GM21528 (cell line): ENCODE measurements around the gene CLEC16A.
A peak's percentile ranks its signal among the peaks of the same experiment; 100 is the strongest.

Source experiments
- ATAC-seq: cut with Tn5 transposase; IDR thresholded peaks from one replicate; pipeline ENCODE4 v1.9.1; 2021; ENCODE audit warnings: mild to moderate bottlenecking, moderate library complexity; ENCODE audit not compliant: unreplicated experiment, low FRiP score

CLEC16A gene

DNA sequence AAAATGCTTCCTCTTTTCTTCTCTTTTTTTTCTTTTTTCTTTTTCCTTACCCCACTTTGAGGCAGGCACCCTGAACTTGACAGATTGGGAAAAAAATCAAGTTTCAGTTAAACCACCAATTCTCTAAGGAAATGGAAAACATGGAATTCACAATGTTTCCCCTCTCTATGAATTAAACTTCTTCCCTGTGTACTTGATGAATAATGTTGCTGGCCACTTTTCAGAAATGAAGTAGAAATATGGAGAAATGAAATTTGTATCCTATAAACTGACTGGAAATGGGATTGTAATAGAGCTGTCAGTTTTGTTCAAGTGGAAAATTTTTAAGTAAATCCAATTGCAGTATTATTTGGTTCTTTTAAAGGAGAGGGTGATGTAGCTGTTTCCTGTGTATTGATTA lies 129.8 kb downstream of the CLEC16A start:
- ATAC-seq = no peak

DNA sequence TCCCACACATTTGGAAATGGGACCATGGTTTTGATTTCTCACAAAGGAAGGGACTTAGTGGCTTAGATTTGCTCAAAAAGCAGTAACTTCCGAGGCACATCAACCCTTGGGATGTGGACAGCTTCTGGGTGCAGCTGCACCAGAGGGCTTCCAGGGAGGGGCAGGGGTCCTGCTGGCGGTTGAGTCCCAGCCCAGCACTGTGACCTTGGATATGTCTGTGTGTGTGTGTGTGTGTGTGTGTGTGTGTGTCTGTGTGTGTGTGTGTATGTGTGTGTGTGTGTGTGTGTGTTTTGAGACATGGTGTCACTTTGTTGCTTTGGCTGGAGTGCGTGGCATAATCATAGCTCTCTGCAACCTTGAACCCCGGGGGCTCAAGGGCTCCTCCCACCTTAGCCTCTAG lies 130.8 kb downstream of the CLEC16A start:
- no peak for ATAC-seq

DNA sequence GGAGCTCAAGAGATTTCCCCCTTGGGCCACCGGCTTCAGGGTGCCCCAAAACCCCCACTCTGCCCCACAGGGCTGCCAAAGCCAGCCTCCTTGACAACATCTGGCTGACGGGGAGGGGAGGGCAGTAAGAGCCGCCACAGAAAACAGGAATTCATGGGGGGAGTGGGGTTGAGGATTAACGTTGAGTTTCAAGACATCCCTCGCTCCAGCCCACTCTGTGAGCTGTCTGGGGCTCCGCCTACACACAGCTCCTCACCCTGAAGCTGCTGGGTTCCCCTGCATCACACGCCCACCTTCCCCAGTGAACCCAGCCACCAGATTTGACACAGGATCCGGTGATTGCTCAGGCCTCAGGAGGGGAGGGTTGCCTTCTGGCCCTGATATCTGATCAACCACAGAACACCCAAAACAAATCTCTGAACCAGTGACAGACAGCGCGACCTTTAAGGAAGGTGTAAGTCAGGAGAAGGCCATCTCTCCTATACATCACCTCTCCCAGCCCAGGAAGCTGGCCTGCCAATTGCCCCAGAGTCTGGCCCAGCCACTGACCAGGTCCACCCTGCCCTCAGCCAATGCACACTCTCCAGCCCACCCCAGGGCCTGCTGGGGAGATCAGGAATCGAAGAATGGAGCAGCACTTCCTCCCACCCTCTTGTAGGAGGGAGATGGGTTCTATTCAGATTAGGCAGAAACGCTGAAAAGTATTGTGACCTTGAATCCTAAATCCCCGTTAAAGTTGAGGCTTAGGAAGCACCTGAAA lies 132.1 kb downstream of the CLEC16A start:
- peak; percentile 61 for ATAC-seq

DNA sequence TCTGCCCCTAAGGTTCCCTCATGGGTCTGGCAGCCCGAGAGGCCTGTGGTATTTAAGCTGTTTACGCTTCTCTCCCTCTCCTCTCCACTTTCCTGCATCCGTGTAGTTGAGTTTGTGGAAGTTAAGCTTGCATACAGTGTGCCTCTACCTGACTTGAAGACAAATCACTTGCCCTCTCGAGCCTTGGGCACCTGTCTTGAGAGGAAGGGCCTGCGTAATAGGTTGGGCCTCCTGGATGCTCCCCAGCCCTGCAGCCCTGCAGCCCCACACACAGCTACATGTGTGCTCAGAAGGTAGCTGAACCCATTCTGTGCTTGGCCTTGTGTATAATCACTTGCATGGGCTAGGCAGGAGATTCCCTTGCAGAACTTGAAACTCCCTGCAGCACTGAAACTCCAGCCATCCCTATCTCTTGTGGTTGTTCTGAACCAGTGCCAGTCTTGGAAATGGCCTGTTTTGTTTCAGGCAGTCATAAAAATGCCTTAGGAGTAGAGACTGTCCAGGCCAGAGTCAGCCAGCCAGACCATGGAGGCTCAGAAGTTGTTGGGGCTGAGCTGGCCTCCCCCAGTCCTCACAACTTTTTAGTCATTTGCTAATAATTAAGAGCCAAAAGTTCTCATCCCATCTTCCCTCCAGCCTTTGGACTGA lies 134.6 kb downstream of the CLEC16A start:
- no peak for ATAC-seq

DNA sequence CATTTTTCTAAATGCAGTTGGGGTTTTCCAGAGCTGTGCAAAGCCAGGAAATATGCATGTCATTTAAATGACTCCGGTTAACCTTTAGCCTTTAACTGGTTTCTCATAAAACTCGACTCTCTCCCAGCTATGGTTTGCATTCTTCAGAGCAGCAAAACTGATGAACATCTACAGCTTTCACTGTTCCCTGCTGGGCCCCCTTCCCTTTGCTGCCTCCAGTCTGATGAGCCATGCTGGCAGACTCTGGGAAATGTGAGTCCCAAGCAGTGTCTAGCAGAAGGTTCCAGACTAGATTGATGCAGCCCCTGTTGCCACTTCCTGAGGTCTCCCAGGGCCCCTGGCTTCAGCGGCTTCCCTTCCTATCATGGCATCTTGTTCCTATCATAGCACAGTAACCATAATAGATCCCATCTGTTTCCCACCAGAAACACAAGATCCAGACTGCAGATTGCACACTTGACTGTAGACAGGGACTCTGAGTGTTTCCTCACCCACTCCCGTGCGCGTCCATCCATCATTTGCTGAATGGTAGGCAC lies 135.4 kb downstream of the CLEC16A start:
- ATAC-seq = no peak

DNA sequence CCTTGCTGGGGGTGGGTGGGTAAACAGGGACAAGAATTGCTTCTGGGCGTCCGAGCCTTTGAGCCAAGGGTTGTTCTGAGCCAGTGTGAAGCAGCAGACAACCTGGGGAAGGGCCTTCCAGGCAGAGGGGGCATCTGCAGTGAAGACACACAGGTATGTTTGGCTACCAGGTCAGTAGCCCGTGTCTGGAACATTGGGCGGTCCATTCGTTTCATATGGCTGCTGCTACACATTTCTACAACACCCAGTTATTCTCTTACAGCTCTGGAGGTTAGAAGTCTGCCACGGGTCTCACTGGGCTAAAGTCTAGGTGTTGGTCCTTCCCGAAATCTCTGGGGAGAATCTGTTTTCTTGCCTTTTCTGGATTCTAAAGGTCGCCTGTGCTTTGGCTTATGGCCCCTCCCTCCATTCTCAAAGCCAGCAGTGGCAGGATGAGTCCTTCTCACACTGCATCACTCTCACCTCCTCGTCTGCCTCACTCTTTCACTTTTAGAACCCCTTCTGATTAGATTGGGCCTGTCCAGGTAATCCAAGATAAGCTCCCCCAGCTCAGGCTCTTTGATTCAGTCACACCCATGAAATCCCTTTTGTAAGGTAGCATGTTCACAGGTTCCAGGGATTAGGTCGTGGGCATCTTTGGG lies 136.1 kb downstream of the CLEC16A start:
- no peak for ATAC-seq

DNA sequence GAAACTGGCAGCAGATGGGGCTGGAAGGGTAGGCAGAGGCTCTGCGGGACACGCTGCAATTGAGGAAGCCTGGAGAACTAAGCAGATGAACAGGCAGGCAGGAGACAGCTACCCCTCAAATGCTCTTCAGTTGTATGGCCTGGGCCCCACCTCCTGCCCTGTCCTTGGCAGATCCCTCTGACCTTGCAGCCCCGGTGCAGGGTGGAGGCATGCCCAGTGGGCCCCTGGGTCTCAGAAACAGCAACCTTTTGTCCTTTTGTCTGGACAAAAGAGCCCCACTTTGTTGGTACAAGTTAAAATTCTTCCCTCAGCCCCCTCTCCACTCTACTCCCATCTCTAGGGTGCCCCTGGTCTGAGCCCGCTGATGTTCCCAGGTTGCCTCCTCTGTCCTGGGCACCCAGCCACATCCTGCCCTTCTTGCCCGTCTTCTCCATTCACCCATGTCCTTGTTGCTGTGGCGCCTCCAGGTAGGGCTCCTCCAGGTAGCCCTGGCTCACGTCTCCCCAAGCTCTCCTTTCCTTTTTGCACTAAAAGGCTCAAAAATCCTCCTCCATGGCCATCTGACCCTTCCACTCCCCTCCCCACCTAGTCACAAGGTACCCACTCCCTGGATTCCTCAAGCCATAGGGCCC lies 136.8 kb downstream of the CLEC16A start:
- ATAC-seq = no peak

DNA sequence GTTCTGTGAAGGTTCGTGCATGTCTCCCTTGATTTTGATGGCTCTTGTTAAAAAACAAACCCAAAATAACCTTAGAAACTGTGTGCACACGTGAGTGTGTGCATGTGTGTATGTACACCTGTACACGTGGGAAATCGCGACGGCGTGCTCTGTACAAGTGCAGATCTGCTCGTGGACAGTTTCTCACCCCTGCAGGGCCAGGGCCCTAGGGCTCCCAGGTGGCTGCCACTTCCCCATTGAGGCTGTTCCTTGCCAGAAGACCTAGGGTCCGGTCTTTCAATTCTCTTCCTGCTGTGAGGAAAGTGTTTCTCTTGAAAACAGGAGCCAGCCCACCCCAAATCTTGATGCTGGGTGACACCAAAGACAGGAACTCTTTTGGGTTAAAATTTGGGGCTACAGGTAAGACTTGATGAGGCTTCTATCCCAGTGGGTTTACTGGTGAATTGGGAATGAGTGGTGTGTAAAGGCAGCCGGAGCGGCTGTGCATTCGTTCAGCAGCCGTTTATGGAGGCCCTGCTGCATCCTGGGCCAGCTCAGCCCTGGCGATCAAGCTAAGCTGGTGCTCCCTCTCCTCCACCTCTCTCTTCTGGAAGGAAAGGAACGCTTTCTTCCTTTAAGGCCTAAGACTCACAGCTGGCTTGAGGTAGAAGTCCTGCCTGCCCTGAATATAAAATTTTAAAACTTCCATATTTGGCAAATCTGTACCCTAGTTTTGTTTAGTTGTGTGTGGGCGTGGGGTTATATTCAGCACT lies 137.9 kb downstream of the CLEC16A start:
- no peak for ATAC-seq

DNA sequence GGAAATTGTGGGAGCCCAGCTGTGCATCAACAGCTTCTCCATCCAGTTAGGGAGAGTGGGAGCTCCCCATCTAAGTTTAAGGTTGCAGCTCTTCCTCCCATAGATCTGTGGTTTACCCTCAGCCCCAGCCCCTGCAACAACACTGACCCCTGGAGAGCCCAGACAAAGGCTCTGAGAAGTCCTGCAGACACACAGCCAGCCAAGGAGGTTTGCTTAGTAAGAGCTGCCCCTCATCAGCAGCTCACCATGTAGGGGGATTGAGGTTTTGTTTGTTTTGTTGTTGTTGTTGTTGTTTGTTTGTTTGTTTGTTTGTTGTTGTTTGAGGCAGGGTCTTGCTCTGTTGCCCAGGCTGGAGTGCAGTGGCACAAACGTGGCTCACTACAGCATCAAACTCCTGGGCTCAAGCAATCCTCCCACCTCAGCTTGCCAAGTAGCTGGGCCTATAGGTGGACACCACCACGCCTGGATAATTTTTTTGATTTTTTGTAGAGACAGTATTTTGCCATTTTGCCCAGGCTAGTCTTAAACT lies 138.6 kb downstream of the CLEC16A start:
- ATAC-seq = no peak

DNA sequence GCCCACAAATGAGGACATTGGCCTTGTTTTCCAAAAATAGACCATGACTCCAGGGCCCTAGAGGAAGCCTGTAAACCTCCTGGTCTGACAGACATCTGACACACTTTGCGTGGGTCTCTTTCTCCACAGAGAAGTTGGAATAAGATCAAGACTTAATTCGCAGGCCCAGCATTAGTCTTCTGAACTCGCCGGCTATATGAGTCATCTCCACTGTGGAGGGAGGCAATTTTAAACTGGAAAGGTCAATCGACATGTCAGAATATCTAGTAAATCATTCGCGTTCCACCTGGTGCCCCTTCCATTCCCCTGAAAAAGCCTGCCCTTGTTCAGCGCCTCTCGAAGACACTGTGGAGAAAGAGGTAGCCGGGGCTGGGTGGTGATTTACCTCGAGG lies 140.1 kb downstream of the CLEC16A start:
- no peak for ATAC-seq

DNA sequence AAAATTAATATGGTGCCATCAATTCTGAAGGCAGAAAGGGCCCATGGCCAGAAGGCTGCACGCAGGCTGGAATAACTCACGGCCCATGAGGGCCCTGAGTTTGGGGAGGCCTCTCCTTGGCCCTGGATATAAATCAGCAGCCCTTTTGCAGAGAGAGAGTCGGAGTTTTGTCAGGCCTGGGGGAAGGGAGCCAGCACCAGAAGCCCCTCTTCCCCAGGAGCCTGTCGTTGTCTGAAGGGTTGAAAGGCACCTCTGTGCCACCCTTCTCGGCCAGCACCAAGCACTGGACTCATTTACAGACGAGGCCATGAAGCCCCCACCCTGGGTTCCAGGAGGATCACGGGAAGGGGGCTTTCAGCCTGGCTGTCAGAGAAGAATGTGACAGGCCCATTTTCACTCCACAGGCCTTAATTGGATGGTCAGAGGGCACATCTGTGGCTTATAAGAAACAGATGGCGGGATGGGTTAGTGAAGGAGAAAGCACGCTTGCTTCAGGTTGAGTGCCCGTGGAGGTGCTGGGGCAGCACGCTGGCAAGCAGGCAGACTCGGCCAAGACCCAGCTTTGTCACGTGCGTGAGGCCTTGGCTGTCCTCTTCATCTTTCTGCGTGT lies 140.6 kb downstream of the CLEC16A start:
- ATAC-seq = no peak

DNA sequence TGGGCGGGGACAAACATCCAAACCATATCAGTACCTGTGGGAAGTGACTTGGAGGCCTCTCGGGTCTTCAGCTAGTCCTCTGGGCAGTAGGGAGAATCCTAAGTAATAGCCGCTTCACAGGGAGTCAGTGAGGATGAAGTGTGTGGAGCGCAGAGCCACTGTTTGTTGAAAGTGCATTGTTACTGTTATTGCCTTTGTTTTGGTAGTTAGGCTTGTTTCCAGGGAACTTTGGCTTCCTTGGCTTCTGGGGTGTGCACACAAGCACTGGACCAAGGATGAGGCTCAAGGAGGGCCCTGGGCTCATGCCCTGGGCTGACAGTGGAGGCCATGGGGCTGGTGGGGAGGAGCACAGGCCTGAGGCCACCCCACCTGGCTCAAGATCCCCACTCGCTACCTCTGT lies 141.6 kb downstream of the CLEC16A start:
- no peak for ATAC-seq

DNA sequence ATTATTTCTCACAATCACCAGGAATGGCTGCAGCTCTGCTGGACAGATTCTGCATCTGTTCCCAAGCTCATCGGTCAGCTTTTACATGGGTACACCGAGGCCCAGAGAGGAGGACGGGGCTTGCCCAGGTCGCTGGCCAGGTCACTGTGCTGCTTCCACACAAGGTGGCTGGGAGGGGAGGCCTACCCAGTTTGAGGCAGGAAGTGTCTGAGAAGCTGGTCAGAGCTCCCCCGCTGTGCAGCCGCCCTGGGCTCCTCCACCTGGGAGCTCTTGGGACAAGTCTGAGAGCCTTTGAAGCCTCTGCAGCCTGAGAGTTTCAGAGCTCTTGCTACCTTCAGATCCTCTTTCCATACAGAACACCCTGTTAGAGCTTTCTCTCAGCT lies 143.3 kb downstream of the CLEC16A start:
- no peak for ATAC-seq

DNA sequence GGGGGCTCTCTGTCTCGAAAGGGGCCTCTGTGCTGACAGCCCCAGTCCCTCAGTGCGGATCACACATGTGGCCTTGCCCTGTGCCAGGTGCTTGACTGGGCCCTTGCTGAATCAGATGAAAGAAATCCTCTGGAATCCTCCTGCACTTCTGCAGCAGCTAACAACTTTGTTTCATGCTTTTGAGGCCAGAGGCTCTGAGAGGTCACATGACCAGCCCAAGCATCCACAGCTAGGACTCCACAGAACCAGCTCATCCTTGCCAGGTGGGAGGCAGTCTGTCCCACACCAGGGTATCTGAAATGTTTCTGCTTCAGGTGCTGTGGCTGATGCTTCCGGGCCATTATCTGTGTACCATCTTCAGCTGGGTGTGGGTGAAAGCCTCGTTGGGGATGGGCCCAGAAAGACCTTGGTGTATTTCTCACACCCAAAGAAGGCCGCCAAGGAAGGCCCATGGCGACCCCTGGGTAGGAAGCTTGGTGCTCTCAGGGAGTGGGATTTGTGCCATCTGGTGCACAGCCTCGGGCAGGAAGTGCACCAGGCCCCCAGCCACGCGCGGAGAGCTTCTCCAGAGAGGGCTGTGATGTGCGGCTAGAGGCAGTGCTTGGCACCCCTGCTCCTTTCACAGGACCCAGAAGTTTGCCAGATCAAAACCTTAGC lies 143.8 kb downstream of the CLEC16A start:
- ATAC-seq = no peak

DNA sequence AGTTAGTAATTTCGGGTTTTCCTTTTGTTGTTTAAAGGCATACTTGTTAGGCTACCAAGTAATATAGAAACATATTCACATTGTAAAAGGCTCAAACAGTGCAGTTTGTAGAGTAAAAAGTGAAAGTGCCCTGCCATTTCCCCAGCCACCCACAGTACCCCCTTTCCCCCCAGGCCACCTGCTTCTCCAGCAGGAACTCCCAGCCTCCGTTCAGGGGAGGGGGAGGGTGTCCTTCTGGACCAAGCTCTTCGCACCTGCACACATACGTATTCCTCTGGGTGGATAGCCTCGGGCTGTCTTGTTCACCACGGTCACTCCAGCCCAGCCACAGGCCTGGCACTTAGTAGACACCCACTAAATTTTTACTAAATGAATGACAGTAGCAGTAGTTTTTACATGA lies 144.5 kb downstream of the CLEC16A start:
- no peak for ATAC-seq

DNA sequence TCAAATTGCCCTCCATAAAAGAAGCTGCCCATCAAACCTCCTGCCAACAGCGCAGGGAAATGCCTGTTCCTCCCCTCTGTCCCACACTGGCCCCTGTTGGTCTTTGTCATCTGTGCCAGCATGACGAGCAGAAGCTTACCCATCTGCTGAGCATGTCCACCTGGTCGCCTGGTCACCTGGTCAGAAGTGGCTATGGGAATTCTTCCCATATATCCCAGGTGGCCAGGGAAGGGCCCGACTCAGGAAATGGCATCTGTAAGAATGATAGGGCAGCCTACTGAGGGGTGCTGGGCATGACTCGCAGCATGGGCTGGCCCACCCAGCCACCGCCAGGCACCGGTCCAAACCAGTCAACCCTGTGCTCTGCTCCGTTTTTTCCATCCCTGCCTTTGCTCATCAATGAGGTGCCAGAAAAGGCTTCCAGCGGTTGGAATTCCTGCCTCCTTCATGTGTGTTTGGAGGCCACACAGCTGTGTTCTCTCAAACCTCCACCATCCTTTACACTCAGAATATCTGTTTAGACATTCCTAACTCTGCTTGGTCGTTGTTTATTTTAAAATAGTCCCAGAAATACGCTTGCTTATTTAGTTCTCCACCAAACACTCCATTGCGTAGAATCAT lies 145.2 kb downstream of the CLEC16A start:
- ATAC-seq = no peak

DNA sequence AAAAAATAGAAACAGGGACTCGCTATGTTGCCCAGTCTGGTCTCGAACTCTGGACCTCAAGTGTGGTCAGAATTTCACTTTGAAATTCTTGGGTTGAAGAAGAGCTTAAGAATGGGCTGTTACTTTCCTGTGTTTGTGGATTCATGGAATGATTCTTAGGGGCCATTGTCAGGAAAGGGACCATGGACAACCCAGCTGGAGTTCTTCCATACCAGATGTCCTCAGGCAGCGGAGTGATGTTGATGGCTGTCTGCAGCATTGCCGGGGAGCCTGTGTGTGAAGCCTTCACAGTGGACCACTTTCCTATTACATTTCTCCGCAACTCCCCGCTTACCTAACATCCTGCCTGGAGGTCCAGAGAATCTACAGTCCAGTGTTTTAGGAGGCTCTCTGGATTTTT lies 145.9 kb downstream of the CLEC16A start:
- ATAC-seq = no peak

DNA sequence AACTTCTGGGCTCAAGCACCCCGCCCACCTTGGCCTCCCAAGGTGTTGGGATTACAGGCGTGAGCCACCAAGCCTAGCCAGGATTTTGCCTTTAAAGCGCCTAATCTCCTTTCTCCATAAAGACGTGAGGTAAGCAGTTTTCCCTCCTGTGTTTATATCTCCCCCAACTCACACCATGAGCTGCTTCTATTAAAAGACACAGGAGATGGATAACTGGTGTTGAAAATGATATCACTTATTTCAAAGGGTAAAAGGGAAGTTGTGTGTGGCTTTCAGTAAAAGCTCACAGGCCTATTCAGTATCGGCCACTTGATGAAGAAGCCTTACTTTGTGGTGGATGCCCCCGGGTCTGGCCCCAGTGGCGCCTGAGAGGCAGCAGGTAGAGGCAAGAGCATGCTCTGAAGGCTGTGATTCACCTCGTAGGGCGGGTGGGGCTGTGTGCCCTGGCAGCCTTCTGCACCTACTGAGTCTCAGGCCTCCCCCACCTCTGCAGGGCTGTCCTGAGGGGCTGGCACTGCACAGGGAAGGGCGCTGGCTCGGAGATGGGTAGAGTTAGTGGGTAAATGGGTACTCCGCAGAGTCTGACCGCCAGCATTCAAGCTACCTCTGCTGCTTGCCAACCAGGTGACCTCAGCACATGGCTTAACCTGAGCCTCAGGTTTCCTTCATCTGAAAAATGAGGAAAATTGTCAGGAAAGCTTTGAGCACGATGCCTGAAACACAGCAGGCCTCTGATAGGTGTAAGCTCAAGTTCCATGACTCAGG lies 146.8 kb downstream of the CLEC16A start:
- ATAC-seq = no peak
